Bone marrow (tissue), 2 donors: ENCODE results near the gene NFATC3.

Source experiments
- DNase-seq, 2 donors: peaks; one replicate each; lab custom pipeline; 2025; lab: John Stamatoyannopoulos, UW

Gene NFATC3

DNA sequence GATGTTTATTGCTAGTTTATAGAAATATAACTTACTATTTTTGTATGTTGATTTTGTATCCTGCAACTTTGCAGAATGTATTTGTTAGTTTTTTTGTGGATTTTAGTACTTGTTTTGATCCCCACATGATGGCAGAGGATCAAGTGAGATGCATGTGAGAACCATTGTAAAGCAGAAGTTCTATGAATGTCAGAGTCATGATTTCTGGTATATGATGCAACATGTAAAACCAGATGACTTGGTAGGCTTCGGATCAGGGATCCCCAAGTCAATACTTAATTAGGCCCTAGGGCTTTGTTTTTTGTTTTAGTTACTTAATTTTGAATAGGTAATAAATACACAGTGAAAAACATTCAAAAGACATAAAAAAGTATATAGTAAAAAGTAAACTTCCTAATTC is 104.9 kb downstream of the NFATC3 start:
- no peak for DNase-seq

DNA sequence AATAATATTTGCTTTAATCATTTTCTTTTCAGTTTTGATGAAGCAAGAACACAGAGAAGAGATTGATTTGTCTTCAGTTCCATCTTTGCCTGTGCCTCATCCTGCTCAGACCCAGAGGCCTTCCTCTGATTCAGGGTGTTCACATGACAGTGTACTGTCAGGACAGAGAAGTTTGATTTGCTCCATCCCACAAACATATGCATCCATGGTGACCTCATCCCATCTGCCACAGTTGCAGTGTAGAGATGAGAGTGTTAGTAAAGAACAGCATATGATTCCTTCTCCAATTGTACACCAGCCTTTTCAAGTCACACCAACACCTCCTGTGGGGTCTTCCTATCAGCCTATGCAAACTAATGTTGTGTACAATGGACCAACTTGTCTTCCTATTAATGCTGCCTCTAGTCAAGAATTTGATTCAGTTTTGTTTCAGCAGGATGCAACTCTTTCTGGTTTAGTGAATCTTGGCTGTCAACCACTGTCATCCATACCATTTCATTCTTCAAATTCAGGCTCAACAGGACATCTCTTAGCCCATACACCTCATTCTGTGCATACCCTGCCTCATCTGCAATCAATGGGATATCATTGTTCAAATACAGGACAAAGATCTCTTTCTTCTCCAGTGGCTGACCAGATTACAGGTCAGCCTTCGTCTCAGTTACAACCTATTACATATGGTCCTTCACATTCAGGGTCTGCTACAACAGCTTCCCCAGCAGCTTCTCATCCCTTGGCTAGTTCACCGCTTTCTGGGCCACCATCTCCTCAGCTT is 105.8 kb downstream of the NFATC3 start:
- no peak for DNase-seq

DNA sequence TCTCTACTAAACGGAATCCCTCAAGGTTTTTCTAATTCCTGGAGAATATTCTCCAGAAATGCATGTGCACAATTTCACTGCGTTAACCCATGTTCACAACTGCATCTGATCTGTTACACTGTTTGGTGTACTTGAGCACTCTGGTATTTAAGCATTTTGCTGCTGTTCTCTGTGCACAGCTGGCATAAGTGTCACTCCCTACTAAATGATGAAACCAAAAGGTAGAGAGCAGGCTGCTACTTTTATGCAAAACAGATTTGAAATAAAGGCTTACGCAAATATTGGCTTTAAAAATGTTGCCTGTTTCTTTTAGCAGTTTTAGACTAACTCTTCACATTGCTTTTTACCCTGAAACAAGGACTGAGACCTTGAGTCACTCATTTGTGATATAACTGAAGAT is 109.1 kb downstream of the NFATC3 start:
- DNase-seq, result no peak

DNA sequence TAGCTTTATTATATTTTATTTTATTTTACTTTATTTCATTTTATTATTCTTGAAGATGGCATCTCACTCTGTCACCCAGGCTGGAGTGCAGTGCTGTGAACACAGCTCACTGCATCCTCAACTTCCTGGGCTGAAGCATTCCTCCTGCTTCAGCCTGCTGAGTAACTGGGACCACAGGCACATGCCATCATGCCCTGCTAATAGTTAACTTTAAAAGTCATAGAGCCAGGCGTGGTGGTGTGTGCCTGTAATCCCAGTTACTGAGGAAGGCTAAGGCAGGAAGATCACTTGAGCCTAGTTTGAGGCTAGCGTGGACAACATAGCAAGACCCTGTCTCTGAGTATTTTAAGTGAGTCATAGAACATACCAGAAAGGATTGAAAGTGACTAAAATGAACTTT is 112.1 kb downstream of the NFATC3 start:
- DNase-seq, result no peak

DNA sequence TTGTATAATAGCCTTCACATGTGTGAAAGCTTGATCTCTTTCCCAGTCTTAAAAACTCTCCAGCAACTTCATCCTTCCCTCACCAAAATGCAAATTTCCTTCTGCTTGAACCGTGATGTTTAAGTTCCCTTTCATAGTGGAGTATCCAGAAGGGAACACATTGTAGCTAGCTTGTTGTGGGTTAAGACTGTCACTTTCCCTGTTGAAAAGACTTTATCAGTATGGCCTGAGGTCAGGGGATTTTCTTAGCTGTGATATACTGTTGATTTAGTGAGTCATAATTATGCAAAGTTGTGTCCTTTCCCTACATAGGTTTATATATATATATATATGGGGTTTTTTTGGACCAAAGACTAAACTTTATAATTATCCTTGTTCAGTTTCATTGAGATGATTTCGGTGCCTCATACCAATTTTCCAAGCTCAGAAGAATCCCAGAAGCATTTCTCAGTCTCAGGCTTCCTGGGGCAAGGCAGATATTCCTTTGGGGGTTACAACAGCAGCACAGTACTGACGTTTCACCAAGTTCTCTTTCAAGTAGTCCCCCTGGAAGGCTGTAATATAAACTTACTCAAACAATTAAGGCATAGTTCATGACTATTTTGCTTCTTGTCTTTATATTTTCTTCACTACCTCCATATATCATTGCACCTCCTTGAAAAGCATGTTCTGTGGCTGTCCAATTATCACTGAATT is 115.1 kb downstream of the NFATC3 start:
- DNase-seq, result no peak

DNA sequence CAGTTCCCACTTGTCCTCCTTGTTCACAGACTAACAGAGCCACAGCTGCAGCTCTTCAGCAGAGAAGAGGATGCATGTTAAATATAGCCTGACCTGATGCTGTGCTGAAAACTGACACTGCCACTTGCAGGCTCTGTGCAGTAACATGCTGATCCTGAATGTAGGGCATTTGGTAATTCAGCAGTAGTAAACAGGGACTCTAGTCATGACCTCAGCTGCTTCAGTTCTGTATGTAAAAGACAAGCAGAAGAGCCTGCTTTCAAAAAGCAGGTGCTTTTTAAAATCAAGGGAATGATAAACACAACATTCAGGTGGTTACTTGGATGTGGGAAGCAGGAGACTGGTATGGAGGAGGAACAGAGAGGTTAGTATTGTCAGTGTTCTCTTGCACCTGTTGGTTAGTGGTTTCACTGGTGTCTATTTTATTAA is 116.9 kb downstream of the NFATC3 start:
- no peak for DNase-seq

DNA sequence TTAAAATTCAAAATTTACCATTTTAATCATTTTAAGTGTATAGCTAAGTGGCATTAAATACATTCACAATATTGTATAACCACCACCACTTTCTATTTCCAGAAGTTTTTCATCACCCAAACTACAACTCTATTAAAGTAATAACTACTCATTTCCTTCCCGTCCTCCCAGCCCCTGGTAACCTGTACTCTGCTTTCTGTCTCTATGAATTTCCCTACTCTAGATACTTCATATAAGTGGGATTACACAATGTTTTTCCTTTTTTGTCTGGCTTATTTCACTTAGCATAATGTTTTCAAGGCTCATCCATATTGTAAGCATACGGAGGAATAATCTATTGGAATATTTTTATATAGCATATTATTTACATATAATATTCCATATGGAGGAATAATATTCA is 121.1 kb downstream of the NFATC3 start:
- DNase-seq, result no peak

DNA sequence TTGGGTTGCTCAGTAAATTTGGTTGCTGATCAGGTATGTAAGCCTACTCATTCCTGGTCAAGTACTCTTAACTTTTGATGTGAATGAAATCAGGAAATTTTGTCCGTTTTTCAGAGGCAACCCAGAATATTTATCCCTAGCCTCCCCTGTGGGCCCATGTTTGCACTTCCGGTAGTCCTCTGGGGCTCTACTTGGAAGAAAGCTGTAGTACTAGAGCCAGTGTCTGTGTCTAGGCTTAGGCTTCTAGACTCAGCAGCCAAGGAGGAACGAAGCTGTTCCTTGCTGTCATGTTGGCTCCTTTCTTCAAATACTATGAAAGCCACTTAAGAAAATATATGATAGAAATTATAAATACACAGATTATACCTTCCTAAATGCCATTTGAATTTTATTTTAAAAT is 129.6 kb downstream of the NFATC3 start:
- no peak for DNase-seq

DNA sequence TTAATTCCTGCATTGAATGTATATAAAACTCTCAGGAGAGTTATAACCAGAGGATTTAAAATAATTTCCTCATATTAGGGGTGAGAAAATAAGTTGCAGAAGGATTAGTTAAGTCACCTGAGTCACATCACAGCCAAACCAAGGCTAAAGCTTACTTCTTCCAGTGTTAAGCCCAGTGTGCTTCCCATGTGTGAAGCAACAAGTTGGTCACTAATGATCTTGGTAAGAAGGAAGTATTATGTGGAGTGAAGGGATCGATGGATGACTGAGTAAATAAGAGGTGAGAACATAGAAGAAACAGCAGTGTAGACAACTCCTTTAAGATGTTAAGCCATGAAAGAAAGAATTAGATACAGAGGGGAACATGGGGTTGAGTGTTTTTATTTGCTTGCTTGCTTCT is 130.1 kb downstream of the NFATC3 start:
- DNase-seq, result no peak

DNA sequence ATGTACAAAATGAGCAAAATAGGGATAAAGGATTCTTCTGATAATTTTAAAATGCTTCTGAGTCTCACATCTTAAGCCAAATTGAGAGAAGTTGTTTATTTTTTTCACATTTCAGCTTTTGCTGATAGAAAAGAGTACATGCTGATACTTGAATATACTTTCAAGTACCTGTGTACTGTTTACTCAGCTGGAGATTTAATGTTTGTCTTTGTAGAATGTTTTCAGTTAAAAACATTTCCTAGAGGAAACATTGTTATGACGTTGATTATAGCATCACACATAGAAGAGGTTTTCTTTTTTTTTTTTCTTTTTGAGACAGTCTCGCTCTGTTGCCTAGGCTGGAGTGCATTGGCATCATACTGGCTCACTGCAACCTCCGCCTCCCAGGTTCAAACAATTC is 131.1 kb downstream of the NFATC3 start:
- no peak for DNase-seq

DNA sequence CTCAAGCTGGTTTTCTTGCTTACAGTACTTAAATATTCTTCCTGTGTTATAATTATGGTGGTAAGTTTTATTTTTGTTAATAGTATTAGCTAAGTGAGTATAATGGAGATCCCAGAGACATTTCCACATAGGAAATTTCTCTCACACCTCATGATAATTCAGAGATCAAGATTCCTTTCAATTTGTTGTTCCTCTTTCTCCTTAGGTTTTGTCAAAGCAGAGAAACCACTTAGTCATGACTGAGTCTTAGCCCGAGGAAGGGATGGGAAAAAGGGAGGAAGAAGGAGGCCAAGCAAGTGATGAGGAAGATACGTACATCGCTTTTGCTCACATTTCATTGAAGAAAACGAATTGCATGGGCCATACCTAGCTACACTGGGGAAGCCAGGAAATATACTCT is 132.3 kb downstream of the NFATC3 start:
- no peak for DNase-seq

DNA sequence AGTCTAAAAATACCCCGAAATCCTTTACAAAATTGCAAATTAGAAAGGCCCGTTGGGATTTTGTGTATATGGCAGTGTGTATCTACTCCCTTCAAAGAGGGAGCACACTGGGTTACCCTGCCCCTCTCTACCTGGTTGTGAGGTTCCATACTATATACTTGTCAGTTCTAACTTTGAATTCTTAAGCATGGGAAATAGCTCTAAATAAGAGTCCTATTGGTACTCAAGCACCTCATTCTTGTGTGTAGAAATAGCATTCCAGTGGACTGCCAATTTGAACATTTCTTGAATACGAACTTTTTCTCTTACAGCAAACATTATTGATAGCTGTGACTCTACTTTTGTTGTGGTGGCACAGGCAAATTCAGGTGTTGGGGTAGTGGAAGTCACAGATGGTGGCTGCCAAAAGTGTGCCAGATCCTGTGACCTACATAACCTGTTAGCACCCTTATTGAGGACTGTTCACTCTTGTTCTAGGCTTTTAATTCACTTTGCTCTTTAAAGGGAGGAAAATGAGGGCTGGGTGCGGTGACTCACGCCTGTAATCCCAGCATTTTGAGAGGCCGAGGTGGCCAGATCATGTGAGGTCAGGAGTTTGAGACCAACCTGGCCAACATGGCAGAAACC is 134.7 kb downstream of the NFATC3 start:
- DNase-seq, result no peak

DNA sequence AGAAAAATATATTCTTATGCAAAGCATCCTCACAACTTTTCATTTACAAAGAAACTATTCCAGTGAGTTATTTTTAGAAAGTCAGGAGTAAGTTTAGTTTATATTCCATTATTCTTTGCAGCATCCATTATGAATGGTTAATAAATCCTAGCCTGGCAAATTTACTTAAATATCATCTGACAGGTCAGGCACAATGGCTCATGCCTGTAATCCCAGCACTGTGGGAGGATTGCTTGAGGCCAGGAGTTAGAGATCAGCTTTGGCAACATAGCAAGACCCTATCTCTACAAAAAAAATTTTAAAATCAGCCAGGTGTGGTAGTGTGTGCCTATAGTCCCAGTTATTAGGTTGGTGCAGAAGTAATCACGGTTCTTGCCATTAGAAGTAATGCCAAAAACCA is 137.9 kb downstream of the NFATC3 start:
- DNase-seq, result no peak

DNA sequence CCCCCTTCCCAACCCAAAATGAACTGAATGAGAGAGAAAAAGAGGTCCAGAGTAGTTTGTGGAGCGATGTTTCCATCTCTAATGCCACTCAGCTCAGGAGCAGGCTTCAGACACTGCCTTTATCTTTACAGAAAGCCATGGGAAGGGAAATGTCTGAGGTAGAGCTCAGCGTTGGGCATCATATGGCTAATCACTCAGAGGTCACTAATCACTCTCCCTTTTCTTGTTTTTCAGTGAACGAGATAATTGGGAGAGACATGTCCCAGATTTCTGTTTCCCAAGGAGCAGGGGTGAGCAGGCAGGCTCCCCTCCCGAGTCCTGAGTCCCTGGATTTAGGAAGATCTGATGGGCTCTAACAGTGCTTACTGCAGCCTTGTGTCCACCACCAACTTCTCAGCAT is 140.9 kb downstream of the NFATC3 start:
- no peak for DNase-seq

DNA sequence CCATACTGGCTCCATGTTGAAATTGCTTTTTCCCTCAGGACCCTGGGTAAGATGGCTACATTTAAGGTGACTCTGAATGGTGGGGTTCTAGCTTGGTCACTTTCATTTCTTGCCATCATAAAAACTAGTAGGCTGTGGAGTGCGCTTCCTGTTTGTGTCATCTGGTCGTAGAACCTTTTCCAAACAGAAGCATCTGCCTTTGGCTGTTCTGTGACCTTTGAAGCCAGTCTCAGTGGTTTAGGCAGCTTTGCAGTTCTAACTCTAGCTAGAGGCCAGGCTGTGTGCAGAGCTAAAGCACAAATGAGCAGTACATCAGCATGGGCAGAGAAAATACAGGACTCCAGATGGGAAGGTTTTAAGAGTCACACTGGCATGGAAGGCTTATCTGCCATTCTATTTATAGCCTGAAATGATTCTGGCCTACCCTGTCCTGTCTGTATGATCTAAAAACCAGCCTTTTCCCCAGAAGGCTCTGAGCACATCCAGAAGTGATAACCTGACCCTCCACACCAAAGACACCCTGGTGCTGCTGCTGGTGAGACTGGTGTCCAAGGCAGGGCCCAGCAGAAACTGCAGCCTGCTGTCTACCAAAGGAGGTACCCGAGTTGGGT is 142.1 kb downstream of the NFATC3 start:
- DNase-seq, result no peak

DNA sequence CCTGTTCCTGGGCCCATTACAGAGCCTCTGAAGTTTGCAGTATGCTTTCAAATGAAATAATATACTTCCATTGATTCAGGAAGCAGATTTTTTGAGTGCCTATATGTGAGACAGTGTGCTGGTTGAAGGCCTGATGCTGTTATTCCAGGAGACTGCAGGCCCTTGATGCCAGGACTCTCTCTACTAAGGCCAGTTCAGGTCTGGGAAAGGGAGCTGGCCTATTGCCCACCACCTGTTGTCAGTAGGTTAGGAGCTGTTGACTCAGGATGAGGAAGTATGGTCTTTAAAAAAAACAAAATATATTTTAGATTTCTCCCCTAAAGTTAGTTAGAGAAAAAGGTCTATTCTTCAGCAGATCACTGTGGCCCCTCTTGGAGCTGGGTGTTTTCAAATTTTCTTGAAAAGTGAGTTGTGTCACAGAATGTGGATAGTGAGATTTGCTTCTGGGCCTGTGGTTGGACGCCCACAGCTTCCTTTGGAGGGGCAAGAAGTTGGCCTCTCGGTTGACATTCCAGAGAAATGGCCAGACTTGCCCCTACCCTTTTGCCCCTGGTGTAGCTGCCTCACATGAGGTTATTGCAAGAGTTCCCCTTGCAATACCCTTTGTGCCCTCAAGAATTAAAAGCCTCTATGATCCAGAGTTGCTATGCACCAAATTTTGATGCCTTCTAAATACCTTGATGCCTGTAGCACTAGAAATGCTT is 142.8 kb downstream of the NFATC3 start:
- DNase-seq, result no peak

DNA sequence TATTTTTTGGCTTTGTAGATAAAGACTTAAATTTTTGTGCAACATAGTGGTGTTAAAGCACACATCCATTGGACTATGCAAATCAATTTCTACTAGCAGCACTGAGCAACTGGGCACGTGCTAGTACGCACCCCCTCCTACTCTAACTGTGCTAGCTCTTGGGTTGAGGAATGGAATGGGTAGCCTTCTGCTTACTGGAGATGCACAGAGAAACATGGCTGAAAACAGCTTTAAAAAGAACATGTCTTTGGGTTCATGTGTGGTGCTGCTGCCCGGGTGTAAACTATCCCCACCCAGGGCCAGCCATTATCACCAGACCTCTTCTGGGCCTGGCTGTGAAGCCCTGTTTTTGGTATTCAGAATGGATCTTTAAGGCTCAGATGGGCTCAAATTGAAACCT is 143.5 kb downstream of the NFATC3 start:
- no peak for DNase-seq

DNA sequence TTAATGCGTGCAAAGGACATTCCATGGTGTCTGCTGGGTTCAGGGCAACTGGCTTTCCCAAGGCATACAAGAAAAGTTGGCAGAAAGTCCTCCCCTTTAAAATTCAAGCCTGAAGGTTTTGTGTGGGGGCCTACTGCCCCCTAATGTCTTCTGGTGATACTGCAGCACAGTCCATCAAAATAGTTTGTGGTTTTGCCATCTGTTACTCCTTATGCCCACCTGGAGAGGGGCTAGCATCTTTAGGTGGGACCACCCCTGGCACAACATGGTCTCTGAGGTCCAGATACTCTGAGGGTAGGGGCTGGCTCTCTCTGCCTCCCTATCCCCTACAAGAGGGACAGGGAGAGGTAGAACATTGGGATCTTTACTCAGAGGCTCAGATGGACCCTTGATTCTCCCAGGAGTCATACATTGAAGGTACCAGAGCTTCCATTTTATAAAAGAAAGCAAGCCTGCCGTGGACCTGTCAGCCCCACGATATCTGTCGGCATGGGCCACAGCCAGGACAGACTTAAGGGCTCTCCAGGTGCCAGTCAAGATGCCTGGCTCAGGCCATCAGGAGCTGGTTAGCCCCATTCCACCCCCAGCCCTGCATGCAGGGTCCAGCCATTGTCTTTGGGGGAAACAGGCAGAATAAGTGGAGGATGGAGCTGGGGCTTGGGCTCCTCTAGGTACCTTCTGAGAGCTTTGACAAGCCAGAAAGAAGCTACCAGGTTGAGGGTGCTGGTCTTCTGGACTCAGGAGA is 144.4 kb downstream of the NFATC3 start:
- DNase-seq, result peak; percentile 12 to 59

DNA sequence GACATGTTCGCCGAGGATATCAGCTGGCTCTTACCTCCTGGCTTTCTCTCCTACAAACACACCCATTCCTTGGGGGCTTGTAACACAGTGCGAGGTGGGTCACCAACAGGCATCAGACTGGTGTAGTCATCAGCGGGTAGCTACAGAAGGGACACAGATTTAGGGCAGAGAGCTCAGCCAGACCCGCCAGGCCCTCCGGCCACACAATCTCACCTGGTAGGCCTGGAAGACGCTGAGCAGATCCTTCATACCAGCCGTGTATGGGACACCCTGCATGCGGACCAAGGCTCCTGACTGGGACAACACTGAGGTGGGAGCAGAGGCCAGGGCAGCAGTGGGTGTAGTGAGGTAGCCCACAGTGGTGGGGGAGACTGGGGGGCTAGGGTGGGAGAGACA is 145.0 kb downstream of the NFATC3 start:
- DNase-seq, result no peak

DNA sequence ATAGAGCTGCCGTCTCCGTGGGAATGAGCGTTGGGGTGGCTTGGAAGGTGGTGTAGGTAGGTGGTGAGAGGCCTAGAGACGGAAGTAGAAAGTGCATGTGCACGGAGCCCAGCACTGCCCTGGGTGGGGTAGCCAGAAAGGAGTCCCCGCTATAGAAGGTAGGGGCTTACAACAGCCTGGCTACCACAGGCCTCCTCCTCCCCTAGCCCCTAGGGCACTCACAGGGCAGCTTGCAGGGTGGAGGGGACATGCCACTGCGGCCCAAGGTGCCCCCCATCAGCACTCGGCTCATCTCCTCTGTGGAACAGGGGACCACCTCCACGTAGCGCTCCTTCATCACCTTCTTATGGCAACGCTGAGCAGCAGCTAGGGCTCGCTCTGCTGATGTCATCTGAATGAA is 145.8 kb downstream of the NFATC3 start:
- DNase-seq, result no peak

DNA sequence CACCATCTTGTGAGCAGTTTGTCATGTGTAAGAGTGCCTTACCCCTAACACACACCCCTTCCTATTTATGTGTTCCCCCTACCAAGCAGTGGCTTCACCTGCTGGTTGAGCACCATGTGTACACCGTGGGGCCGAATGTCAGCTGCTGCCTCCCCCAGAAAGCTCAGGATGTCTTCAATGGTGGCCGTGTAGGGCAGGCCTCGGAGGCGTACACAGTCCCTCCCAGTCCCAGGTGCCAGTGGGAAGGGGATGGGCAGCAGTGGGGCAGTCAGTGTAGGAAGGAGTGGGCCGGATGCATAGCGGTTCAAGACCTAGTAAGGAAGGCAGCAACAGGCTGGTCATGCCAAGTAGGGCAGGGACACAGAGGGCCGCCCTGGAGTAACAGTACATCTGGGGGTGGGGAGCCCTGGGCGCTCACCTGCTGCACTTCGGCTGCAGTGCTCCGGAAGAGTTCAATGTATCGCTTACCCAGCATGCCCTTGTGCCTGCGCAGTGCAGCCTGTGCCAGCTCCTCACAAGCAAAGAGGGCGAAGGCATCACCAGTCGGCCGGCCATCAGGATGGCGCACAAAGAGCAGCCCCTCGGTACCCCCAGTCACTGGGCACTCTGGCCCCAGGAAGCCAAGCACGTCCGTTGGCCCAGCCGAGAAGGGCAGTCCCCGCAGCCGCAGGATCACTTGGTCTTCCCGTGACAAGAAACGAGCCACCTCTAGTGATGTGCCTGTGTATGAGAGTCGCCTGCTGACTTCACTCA is 146.4 kb downstream of the NFATC3 start:
- DNase-seq, result no peak
